ENCODE data around the gene UQCRC1. TPM values are rescaled to one million over a fixed set of nuclear protein-coding genes. Genes with fewer than 3 reads are reported as not detected.

The UQCRC1 gene
- total RNA-seq (100 to 1,000 TPM in 3 of 6 donors, 10 to 100 TPM in 3; 78.6 to 113 (median 97.4) TPM), polyA plus RNA-seq (100 to 1,000 TPM in 1 of 2 donors, 10 to 100 TPM in 1; 89.5 to 110 TPM)

DNA sequence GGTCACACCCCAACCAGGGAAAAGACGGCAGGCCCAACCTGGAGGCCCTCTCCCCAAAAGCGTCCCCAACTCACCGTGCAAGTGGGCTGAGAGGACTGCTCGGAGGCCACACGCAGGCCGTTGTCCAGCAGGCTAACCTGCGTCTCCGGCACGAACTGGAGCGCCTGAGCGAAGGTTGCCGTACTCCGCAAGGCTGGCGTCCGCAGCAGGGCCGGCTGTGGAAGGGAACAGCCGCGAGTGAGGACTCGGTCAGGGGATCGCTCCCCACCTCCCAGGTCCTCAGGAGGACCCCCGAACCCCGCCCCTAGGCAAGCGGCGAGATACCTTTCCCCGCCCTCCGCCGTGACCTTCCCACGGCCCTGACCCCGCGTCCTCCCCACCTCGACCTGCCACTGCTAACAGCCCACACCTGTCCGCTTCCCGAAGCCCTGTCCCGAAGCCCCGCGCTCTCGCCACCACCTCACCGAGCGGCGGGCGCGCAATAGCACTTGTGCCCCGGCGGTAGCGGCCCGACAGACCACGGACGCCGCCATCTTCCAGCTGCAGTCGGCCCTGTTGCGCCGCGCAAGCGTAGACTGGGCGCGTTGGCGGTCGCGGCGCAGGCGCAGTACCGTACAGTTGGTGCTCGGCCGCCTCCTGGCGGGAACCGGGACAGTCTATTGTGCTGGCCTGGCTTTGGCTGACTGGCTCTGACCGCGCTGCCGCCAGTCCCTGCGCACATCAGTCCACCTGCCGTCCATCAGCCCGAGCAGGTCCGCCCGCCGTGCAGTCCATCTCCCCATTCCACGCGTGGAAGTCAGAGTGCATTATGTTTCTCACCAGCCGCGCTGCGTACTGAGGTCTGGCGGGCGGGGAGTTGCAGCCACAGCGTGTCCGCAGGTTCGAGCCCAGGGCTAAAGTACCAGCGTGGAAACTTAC lies at the start of gene UQCRC1:
Gene UQCRC1, minus strand, starts transcription at position 559 of the 918 bp plus-strand sequence. Its CDS starts 26 bp downstream, at position 533.
- TF ChIP-seq CTCF (IDR thresholded peaks at IDR 0.05) = peak; percentile 55 to 77 (median 70)
- H3K9me3 ChIP-seq = no peaks in the 10 kb centered on the region
- H3K27ac ChIP-seq = peak within 1 kb of the TSS; percentile 66 to 77 (median 70)
- ATAC-seq (peak; percentile 99 to 100 (median 100)), FAIRE-seq (no peak), DNase-seq (peak; percentile 87 to 98 (median 94))
- no peaks in the 10 kb centered on the region for H3K27me3 ChIP-seq
- intact Hi-C loops (cut with DNase I) = no loop called here
- peaks cover 5 to 16% (median 6%) of the 10 kb centered on the region in 3 donors for H3K36me3 ChIP-seq
- 1% methylated on average over 74 to 86 of the region's 86 CpGs for whole genome bisulfite sequencing, 2 donors
- H3K4me1 ChIP-seq = peaks cover 8% of the 10 kb centered on the region in 3 donors
- H3K4me3 ChIP-seq = peak within 1 kb of the TSS; percentile 64 to 94 (median 84)

GRCh38 chr3:48656841-48657281 lies 47.4 kb upstream of the UQCRC1 start:
- WGBS, 2 donors = 47 to 58% methylated on average over 45 of the region's 45 CpGs
- peak overlapping the region in 3 of 4 donors; percentile 31 to 70 (median 68) for H3K27ac ChIP-seq
- DNase-seq (peak in 1 of 6 donors; percentile 72), FAIRE-seq (no peak), ATAC-seq (no peak)
- H3K9me3 ChIP-seq = no peaks in the 10 kb centered on the region
- no peaks in the 10 kb centered on the region for H3K36me3 ChIP-seq
- peaks cover 0 to 4% (median 0%) of the 10 kb centered on the region in 4 donors for H3K27me3 ChIP-seq
- peak overlapping the region in 3 of 4 donors; percentile 42 to 52 (median 52) for H3K4me3 ChIP-seq
- no peak for TF ChIP-seq CTCF (IDR thresholded peaks at IDR 0.05)
- peaks cover 0 to 4% (median 0%) of the 10 kb centered on the region in 3 donors for H3K4me1 ChIP-seq
- intact Hi-C loops (cut with DNase I) = no loop called here

- peak; percentile 59 to 72 (median 66) for TF ChIP-seq CTCF (IDR thresholded peaks at IDR 0.05)
- Histone ChIP-seq H3K4me3 (peak overlapping the region; percentile 42 to 59 (median 52)), H3K27me3 (peaks cover 0 to 4% (median 0%) of the 10 kb centered on the region in 4 donors), H3K36me3 (no peaks in the 10 kb centered on the region), H3K27ac (peak overlapping the region; percentile 3 to 70 (median 50)), H3K4me1 (peaks cover 0 to 3% (median 0%) of the 10 kb centered on the region in 3 donors), H3K9me3 (no peaks in the 10 kb centered on the region)
- FAIRE-seq (no peak), DNase-seq (peak; percentile 79 to 93 (median 88)), ATAC-seq (peak; percentile 90 to 94 (median 93))
- intact Hi-C loops (cut with DNase I) = no loop called here
- WGBS, 2 donors = 2 to 4% methylated on average over 63 to 94 of the region's 94 CpGs
Observed at GRCh38 chr3:48656061-48656840, 46.8 kb upstream of the UQCRC1 start.

- intact Hi-C loops (cut with DNase I) = no loop called here
- peak in 3 of 4 donors; percentile 3 to 6 (median 3) for ATAC-seq
- no peak for TF ChIP-seq CTCF (IDR thresholded peaks at IDR 0.05)
- peak in 1 of 6 donors; percentile 65 for DNase-seq
- Histone ChIP-seq H3K9me3 (no peaks in the 10 kb centered on the region), H3K4me3 (peak overlapping the region; percentile 42 to 59 (median 52)), H3K4me1 (no peaks in the 10 kb centered on the region), H3K36me3 (no peaks in the 10 kb centered on the region), H3K27me3 (no peaks in the 10 kb centered on the region), H3K27ac (peak overlapping the region; percentile 3 to 70 (median 50))
- FAIRE-seq = no peak
- 14 to 19% methylated on average over 30 of the region's 30 CpGs for WGBS, 2 donors
Observed at GRCh38 chr3:48655606-48656005, 46.2 kb upstream of the UQCRC1 start.

Data from pancreas (tissue), 10 donors.